Ectodermal cell (in vitro differentiated cells): ENCODE results near the gene MLLT3.

Experiments used
- H3K27ac ChIP-seq: 2 replicates; pipeline ENCODE4 v1.7.0; 2013; ENCODE audit warnings: mild to moderate bottlenecking, low read depth, low read length; ENCODE audit not compliant: insufficient read depth, poor library complexity, severe bottlenecking
- H3K27me3 ChIP-seq: 2 replicates; pipeline ENCODE4 v1.7.0; 2013; ENCODE audit warnings: mild to moderate bottlenecking, low read length; ENCODE audit not compliant: insufficient read depth, control insufficient read depth, poor library complexity, severe bottlenecking
- H3K36me3 ChIP-seq: one replicate; pipeline ENCODE4 v1.7.0; 2013; ENCODE audit warnings: low read length; ENCODE audit not compliant: control insufficient read depth, insufficient read depth
- H3K4me1 ChIP-seq: one replicate; pipeline ENCODE4 v1.7.0; 2013; ENCODE audit warnings: low read length; ENCODE audit not compliant: control insufficient read depth, insufficient read depth
- H3K4me3 ChIP-seq: 2 replicates; pipeline ENCODE4 v1.7.0; 2013; ENCODE audit warnings: low read depth, low read length, control low read depth; ENCODE audit not compliant: insufficient read depth
- H3K9me3 ChIP-seq: 2 replicates; pipeline ENCODE4 v1.7.0; 2013; ENCODE audit warnings: mild to moderate bottlenecking, low read length, moderate library complexity; ENCODE audit not compliant: control insufficient read depth
- WGBS, 2 experiments: methylation state at CpG; one replicate each; pipeline ENCODE4 v1.1.7; 2013; ENCODE audit warnings: missing lambda C conversion rate in 2 of 2; 5-methylcytosine and 5-hydroxymethylcytosine counted together

Gene MLLT3

DNA sequence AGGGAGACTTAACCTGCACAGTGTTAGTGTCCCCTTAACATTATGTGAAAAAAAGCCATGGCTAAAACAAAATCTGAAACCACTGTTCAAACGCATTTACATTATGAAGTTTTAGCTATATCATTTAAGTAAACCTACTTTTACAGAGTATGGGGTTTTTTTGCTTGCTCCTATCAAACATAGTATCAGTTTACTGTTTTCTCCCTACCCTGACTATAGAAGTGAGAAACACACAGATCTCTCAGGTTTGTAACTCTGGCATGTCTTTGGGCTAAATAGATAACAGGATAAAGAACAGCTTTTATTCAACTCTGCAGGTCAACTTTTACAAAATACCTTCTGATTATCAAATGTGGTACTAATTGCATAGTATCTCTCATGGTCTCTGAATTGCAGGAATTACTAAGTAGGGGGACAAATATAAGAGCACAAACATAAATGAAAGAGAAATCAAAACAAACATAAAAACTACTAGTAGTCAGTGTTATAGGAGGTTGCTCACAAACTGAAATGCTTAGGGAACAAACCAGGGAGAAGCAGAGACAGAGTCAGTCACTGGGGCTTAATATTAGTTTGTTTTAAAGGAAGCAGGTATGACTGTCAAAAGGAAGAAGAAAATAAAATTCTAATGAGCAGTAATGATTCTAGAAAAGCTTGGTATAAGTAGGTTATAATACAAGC, 155.8 kb downstream of the MLLT3 start:
- 86% methylated on average over 1 of the region's 1 CpG; no CpG with 5 or more reads in 1 of the 2 experiments for WGBS, 2 experiments
- Histone ChIP-seq H3K4me3 (no peak overlapping the region), H3K4me1 (no peaks in the 10 kb centered on the region)

DNA sequence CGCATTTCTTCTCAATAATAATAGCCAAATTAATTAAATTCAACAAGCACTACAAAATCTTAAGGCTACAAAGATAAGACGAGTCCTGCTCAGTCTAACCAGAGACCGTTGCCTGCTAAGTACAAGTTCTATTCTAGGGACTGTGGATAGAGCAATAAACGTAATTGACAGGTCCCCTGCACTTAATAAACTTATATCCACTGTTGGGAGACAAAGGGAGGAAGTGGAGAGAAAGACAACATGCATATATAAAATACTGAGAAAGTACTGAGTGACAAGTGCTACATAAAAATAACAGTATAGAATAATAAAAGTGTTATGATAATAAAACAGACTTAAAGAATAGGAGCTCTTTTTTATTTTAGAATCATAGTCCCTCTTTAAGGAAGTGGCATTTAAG, 158.1 kb downstream of the MLLT3 start:
- H3K4me3 ChIP-seq, result no peak overlapping the region
- WGBS, 2 experiments, result 80 to 100% methylated on average over 1 to 3 of the region's 4 CpGs
- H3K9me3 ChIP-seq, result no peaks in the 10 kb centered on the region
- no peaks in the 10 kb centered on the region for H3K4me1 ChIP-seq
- no peak overlapping the region for H3K27ac ChIP-seq
- no peaks in the 10 kb centered on the region for H3K36me3 ChIP-seq
- no peaks in the 10 kb centered on the region for H3K27me3 ChIP-seq

More for the DNA sequence above, 155.8 kb downstream of the MLLT3 start:
- Histone ChIP-seq H3K9me3 (no peaks in the 10 kb centered on the region), H3K36me3 (no peaks in the 10 kb centered on the region), H3K27ac (no peak overlapping the region), H3K27me3 (no peaks in the 10 kb centered on the region)

DNA sequence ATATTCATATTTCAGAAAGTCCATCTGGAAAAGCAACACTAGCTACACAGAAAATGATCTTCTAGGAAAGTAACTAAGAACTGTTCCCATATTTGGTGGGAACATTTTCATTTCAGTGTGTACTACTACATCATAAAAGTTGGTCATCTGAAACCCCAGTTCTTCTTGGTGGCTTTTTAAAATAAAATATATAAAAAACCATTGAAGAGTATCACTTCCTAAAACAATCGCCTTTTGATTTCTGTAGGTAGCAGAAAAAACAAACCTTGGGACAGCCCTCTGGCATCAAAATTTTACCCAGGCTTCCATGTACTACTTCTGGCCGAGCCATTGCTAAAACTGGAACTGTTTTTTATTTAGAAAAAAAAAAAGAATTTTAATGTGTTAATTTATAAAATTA, 158.5 kb downstream of the MLLT3 start:
- Histone ChIP-seq H3K36me3 (no peaks in the 10 kb centered on the region), H3K27me3 (no peaks in the 10 kb centered on the region), H3K4me1 (no peaks in the 10 kb centered on the region), H3K27ac (no peak overlapping the region), H3K9me3 (no peaks in the 10 kb centered on the region), H3K4me3 (no peak overlapping the region)
- WGBS, 2 experiments, result 93 to 100% methylated on average over 1 of the region's 2 CpGs

DNA sequence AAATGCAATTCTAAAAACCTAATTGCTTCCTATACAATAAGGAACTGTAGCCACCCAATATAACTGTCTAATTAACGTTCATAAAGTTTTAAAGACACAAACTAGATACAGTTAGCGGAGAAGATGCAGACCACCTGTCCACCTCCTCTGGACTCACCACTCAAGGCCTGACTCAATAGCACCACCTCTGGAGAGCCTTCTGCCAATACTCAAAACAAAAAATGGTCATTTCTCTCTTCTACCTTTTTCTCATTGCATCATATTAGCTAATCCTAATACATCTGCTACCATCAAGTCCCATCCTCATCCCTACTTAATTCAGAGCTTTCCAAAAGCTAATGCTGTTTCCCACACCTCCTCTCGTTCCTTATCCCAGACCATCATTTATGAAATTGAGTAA, 159.9 kb downstream of the MLLT3 start:
- 95 to 97% methylated on average over 3 of the region's 3 CpGs for WGBS, 2 experiments
- H3K27ac ChIP-seq, result no peak overlapping the region
- no peak overlapping the region for H3K4me3 ChIP-seq
- no peaks in the 10 kb centered on the region for H3K27me3 ChIP-seq
- H3K9me3 ChIP-seq, result no peaks in the 10 kb centered on the region
- no peaks in the 10 kb centered on the region for H3K36me3 ChIP-seq
- no peaks in the 10 kb centered on the region for H3K4me1 ChIP-seq

DNA sequence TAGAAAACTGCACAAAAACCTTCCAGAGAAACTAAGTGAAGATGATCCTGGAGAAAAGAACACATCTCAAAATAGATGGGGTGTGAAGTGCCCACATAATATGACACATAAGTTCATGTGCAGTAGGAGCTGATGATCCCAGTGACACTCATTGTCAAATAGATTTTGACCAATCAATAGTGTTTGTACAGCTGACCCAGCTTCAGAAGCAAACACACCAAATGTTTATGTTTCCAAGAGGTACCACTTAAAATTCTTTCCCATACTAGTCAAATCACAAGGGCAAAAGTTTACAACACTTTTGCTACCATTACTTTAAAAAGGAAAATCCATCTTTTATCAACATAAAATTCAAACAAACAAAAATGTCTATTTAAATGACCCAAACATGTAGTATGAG, 175.0 kb downstream of the MLLT3 start:
- Histone ChIP-seq H3K4me3 (no peak overlapping the region), H3K27ac (no peak overlapping the region), H3K36me3 (no peaks in the 10 kb centered on the region), H3K27me3 (no peaks in the 10 kb centered on the region), H3K9me3 (no peaks in the 10 kb centered on the region), H3K4me1 (no peaks in the 10 kb centered on the region)

DNA sequence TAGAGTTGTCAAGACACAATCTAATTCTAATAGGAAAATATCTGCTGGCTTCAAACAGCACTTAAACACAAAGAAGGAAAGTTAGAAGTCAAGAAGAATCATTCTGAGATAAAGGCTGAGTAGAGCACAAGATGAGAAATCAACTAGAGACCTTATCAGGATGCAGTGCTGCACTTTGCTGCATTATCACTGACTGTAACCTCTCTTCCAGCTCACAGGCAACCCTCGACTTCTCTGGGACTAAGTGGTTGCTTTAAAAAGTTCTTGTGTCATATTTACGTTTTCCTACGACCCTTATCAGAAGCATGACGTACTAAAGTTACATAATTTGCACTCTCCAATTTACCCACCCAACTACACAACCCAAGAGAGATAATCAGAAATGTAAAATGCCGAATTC, 176.1 kb downstream of the MLLT3 start:
- no peak overlapping the region for H3K4me3 ChIP-seq
- no peaks in the 10 kb centered on the region for H3K4me1 ChIP-seq
- WGBS, 2 experiments, result 91 to 92% methylated on average over 2 to 5 of the region's 5 CpGs
- H3K36me3 ChIP-seq, result no peaks in the 10 kb centered on the region
- H3K27me3 ChIP-seq, result no peaks in the 10 kb centered on the region
- H3K27ac ChIP-seq, result no peak overlapping the region
- no peaks in the 10 kb centered on the region for H3K9me3 ChIP-seq

DNA sequence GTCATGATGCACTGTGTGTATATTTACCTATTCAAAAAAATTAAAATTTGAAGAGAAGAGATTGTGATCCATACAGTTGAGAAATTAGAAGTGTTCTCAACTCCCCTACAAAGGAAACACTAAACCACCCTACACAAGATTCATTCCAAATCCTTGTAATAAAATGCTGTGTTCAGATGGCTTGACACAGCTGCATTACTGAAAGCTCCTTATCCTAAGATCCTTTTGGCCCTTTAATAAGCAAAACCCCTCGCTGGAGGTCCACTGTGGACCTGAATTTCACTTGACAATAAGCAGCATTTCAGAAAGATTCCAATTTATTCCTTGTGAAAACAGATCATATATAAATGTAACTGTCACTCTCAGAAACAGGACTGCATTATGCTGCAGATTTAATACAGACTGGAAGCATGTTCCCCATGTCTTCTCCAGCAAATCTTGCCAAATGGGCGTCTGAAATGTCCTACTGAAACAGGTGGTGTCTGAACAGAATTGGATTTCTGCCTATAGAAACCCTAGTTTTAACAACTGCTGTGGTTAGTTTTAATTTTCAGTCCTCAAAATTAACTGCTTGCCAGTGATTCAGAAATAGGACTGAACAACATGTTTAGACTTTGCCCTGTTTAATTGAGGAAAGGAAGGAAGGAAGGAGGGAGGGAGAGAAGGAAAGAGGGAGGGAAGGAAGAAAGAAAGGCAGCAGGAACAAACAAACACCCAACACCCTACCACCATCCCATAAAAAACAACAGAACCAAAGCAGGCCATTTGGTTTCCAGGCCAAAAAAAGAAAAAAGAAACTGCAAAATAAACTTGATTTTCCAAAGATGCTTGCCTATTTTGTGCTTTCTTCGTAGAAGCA, 179.6 kb downstream of the MLLT3 start:
- H3K27me3 ChIP-seq, result no peaks in the 10 kb centered on the region
- no peak overlapping the region for H3K4me3 ChIP-seq
- no peaks in the 10 kb centered on the region for H3K36me3 ChIP-seq
- no peak overlapping the region for H3K27ac ChIP-seq
- WGBS, 2 experiments, result 93 to 96% methylated on average over 3 of the region's 3 CpGs
- H3K9me3 ChIP-seq, result no peaks in the 10 kb centered on the region
- H3K4me1 ChIP-seq, result no peaks in the 10 kb centered on the region

DNA sequence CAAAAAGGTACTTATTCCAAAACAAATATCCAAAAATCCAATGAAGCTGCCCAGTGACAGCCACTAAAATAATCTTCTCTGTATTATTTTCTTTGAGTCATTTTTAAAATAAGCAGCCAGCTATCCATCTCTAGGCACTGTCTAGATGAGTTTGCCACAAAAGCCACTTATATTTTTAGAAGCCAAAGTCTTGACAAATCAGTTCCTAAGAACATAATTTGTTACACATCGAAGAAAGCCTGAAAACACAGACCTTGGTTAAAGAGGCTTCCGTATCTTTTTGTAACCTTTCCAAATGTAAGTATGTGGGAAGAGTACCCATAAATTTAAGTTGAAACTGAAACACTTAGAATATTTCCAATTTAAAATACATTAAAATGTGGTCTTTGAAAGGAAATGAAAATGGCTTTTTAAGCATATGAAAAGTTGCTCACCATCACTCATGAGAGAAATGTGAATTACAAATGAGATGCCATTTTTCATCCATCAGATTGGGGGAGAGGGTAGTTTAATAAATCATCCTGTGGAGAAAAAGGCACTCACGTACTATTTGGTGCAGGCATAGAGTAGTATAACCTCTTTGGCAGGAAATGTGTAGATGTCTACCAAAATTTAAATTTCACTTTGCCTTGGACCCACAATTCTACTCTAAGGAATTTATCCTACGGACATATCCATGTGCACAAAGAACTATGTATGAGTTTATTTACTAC, 180.4 kb downstream of the MLLT3 start:
- 97 to 100% methylated on average over 2 to 3 of the region's 4 CpGs for WGBS, 2 experiments
- Histone ChIP-seq H3K4me3 (no peak overlapping the region), H3K27ac (no peak overlapping the region), H3K27me3 (no peaks in the 10 kb centered on the region), H3K4me1 (no peaks in the 10 kb centered on the region), H3K36me3 (no peaks in the 10 kb centered on the region), H3K9me3 (no peaks in the 10 kb centered on the region)

DNA sequence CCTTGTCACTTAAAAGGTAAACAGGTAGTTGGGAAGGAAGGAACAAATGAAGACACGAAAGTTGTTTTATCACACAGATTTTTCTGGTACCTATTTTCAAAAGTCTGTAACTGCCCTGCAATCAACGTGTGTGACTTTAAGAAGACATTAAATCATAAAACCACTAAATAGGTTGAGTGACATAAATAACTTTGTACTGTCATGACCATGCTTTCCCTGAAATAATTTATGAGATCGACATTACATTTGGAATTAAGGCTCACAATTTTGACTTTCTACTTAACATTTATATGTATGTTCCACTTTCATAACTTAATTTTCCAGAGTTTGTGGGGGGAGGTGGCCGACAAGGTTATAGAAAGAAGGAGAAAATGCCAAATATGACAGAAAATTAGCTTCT, 181.1 kb downstream of the MLLT3 start:
- WGBS, 2 experiments, result 90 to 100% methylated on average over 1 to 2 of the region's 4 CpGs
- Histone ChIP-seq H3K27ac (no peak overlapping the region), H3K4me3 (no peak overlapping the region), H3K36me3 (no peaks in the 10 kb centered on the region), H3K9me3 (no peaks in the 10 kb centered on the region), H3K27me3 (no peaks in the 10 kb centered on the region), H3K4me1 (no peaks in the 10 kb centered on the region)

DNA sequence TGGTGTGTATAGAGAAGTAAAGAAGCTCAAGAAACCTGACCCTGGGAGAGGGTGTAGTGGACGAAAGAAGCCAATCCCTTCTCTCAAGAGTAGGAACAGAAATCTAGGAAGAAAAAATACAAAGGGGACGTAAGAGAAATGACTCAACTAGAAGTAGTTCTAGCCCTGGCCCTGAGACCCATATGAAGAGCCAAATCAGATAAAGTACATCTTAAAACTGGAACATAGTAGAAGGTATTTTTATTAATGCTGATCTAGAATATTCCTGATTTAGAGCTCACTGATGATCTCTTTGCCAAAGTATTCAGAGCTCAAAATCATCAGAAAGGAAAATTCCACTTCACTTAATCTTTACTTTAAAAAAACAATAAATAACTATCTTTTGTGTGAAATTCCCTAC, 184.8 kb downstream of the MLLT3 start:
- no peak overlapping the region for H3K27ac ChIP-seq
- no peaks in the 10 kb centered on the region for H3K4me1 ChIP-seq
- H3K4me3 ChIP-seq, result no peak overlapping the region
- H3K9me3 ChIP-seq, result no peaks in the 10 kb centered on the region
- H3K36me3 ChIP-seq, result no peaks in the 10 kb centered on the region
- no peaks in the 10 kb centered on the region for H3K27me3 ChIP-seq
- WGBS, 2 experiments, result 80 to 83% methylated on average over 1 to 2 of the region's 2 CpGs
